NCI-H82 treated with DMSO at 0.1 percent for 48 hours (cell line): ENCODE measurements around the gene ICOS.
"Not testable (repeated sequence)": the region's sequence is repeated elsewhere in the genome, so short reads cannot be mapped to it uniquely, and the experiment has no call there.

Experiments
- DNase-seq: peaks from one replicate; lab custom pipeline; 2025; ENCODE audit not compliant: unreplicated experiment; lab: John Stamatoyannopoulos, UW

ICOS gene

GRCh38 chr2:203972066-203972465 lies 35.5 kb downstream of the ICOS start:
- no peak for DNase-seq

DNA sequence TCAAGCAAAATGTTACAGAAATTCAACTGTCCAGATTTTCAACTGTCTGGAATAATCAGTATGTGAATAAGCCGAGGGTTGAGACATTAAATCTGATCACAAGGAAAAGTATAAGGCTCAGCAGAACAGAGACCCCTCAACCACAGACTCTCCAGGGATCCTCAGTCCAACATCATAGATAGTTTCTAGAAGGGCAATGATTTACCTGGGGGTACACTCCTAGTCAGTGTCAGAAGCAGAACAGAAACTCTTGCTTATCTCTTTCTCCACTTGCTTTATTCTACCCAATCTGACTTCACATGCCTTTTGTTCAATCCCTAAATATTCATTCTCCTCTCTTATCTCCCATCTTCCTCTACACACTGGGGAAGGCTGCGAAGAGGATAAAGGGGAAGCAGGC lies 36.4 kb downstream of the ICOS start:
- no peak for DNase-seq

GRCh38 chr2:203973676-203974075 lies 37.1 kb downstream of the ICOS start:
- DNase-seq, result no peak

DNA sequence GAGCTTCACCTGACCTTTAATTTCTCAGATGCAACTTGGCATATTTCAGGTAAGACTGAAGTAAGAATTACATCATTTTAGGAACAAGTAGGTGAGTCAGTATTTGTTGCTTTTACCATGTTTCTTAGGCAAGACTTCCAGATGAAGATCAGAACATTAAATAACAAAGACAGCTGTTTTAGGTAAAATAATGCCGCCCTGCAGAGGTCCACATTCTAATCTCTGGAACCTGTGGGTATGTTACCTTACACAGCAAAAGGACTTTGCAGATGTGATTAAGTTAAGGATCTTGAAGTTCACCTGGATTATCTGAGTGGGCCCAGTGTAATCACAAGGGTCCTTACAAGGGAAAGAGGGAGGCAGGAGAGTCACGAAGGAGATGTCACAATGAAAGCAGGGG lies 39.3 kb downstream of the ICOS start:
- DNase-seq, result no peak

- DNase-seq, result no peak
Observed at GRCh38 chr2:203982276-203982675, 45.7 kb downstream of the ICOS start.

- no peak for DNase-seq
Observed at GRCh38 chr2:203983064-203983715, 46.6 kb downstream of the ICOS start.

DNA sequence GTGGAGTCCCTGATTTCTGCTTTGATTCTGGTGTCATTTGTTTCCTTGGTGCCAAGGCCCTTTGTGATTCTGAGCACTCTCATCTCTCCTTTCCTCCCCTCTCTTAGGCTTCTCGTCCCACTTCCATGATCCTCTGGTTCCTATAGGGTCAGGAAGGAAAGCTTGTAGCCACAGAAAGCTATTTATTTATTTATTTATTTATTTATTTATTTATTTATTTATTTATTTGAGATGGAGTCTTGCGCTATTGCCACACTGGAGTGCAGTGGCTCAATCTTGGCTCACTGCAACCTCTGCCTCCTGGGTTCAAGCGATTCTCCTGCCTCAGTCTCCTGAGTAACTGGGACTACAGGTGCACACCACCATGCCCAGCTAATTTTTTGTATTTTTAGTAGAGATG lies 49.4 kb downstream of the ICOS start:
- not testable (repeated sequence) for DNase-seq

- DNase-seq, result no peak
Observed at GRCh38 chr2:203987959-203988358, 51.4 kb downstream of the ICOS start.

GRCh38 chr2:203988500-203989260 lies 52.1 kb downstream of the ICOS start:
- DNase-seq, result no peak

DNA sequence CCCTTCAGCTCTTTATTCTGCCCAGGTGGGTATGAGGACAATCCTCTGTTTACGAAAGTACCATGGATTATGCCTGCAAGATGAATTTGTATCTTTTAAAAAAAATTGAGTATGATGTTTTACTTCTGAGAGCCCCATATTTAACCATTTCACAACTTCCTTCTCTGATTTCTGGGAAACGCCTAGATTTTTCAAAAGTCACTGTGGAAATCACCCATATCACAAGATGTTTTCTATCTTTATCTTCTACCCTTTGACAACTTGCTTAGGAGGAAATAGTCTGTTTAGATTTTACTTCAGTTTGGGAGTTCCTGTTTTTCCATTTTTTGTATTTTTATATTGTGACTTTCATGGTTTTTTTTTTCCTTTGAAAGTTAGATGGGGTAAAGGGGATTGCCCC lies 53.0 kb downstream of the ICOS start:
- DNase-seq, result no peak

DNA sequence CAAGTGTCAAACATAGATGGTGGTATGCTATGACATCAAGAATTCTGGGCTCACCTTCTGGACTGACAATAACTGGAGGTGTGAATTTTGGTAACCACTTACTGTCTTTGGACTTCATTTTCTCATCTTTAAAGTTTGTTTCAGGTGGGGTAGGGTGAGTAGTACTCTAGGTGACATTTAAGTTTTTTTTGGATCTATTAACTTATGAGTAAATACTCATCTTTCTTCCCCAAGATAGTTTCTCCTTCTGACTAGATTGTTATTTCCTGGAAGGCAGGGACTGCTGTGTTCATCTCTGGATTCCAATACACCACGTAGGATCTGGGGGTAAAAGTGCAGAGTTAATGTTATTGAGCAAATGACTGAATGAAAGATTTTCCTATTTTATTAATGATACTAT lies 55.9 kb downstream of the ICOS start:
- DNase-seq, result no peak

- DNase-seq, result no peak
Observed at GRCh38 chr2:203993011-203993410, 56.4 kb downstream of the ICOS start.

DNA sequence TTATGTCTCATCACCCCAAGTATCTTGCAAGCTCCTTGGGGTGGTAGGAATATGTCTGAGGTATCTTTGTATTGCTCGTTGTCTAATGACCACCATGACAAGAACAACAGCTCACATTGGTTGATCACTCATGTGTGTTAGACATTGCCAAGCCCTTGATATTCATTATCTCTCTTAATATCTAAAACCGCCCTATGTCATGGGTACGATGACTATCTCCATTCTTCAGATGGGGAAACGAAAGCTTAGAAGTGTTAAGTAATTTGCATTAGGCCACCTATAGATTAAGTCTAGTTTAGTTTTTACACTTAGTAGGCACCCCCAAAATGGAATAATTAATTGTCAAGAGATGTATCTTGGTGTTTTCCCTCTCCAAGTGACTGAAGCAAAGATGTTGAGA lies 57.0 kb downstream of the ICOS start:
- DNase-seq, result no peak

GRCh38 chr2:203994735-203995134 lies 58.2 kb downstream of the ICOS start:
- no peak for DNase-seq

DNA sequence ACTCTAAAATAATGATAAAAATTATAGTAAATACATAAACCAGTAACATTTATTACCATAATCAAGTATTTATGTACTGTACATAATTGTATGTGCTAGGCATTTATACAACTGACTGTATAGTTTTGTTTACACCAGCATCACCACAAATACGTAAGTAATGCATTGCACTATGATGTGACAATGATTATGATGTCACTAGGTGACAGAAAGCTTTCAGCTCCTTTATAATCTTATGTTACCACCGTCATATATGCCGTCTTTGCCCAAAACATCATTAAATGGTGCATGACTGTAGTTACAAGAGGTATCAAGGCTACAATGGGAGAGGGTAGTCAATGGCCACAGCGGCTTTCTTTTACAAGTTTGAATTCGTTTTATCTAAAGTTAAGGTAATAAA lies 60.1 kb downstream of the ICOS start:
- no peak for DNase-seq

- DNase-seq, result no peak
Observed at GRCh38 chr2:203997481-203997880, 60.9 kb downstream of the ICOS start.

GRCh38 chr2:203997980-203998809 lies 61.6 kb downstream of the ICOS start:
- DNase-seq, result no peak

GRCh38 chr2:203999835-204000234 lies 63.3 kb downstream of the ICOS start:
- DNase-seq, result no peak

- DNase-seq, result no peak
Observed at GRCh38 chr2:204000446-204000845, 63.9 kb downstream of the ICOS start.

GRCh38 chr2:204003276-204003990 lies 66.9 kb downstream of the ICOS start:
- DNase-seq, result no peak

DNA sequence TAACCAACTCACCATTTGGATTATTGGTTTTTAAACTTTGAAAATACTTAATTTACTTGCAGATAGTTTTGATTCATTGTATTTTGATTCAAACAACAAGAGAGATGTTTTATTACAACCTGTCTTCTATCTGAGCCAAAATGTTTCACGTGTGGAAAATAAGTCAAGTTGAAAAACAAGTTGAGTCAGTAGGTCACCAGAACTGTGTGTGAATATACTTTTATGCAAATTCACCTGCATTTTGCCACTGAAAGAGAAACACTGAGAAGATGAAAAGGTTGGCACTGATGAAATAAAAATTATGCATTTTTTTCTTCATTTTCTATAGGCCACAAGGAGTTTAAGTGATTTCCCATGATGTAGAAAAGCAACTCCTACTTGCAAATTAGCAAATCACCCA lies 68.3 kb downstream of the ICOS start:
- no peak for DNase-seq
